PC-3 (cell line): Measurements from ENCODE around the gene ARL4A. TPM values are rescaled to one million over a fixed set of nuclear protein-coding genes. Genes with fewer than 3 reads are reported as not detected.

Source experiments
- ATAC-seq: fragments of 200-7000 bp; cut with Tn5 transposase; 2 replicates; pipeline ENCODE4 v1.9.1; 2020; ENCODE audit warnings: mild to moderate bottlenecking, moderate library complexity
- BruUV-seq: library from RNA; stranded (reverse); fragments of 400-500 nt; replicated peaks from 2 replicates; lab custom pipeline; 2021; lab: Mats Ljungman, UMichigan
- CTCF ChIA-PET: fragments of 300-600 bp; sonication (Branson Sonifier 250); formaldehyde crosslinking; loops from one replicate; lab custom pipeline; 2022; ENCODE audit warnings: antibody characterized with exemption; lab: Charles Lee
- POLR2A ChIA-PET: fragments of 300-600 bp; sonication (Branson Sonifier 250); formaldehyde crosslinking; loops from one replicate; lab custom pipeline; 2022; ENCODE audit warnings: antibody characterized with exemption; ENCODE audit not compliant: unreplicated experiment; lab: Charles Lee
- DNase-seq: peaks from one replicate; pipeline ENCODE4 v3.0.0-alpha.2; 2015
- H2AFZ ChIP-seq: fragments of 300-600 bp; sonication (generic); 2 replicates; pipeline ENCODE4 v1.6.0; 2016; ENCODE audit warnings: antibody characterized with exemption, low read length
- H3F3A ChIP-seq: fragments of 300-600 bp; sonication (generic); one replicate; pipeline ENCODE4 v1.6.0; 2017; ENCODE audit warnings: antibody characterized with exemption, low read length, control low read depth, mild to moderate bottlenecking; ENCODE audit not compliant: unreplicated experiment
- H3K27ac ChIP-seq: fragments of 300-600 bp; sonication (generic); 2 replicates; pipeline ENCODE4 v1.5.1; 2016; ENCODE audit warnings: mild to moderate bottlenecking, low read length
- H3K27me3 ChIP-seq: fragments of 300-600 bp; sonication (generic); 2 replicates; pipeline ENCODE4 v1.6.1; 2016; ENCODE audit warnings: low read length, mixed read lengths
- H3K36me3 ChIP-seq: fragments of 300-600 bp; sonication (generic); 2 replicates; pipeline ENCODE4 v1.6.1; 2016; ENCODE audit warnings: low read depth, mixed run types, low read length, mixed read lengths
- H3K4me1 ChIP-seq: fragments of 300-600 bp; sonication (generic); 2 replicates; pipeline ENCODE4 v1.5.1; 2016; ENCODE audit warnings: low read length; ENCODE audit not compliant: insufficient read depth
- H3K4me2 ChIP-seq: fragments of 300-600 bp; sonication (generic); 2 replicates; pipeline ENCODE4 v1.6.0; 2016; ENCODE audit warnings: low read length
- H3K4me3 ChIP-seq: fragments of 300-600 bp; sonication (generic); 2 replicates; pipeline ENCODE4 v1.5.1; 2016; ENCODE audit warnings: mild to moderate bottlenecking, low read length, mixed read lengths
- H3K79me2 ChIP-seq: fragments of 300-600 bp; sonication (generic); 2 replicates; pipeline ENCODE4 v1.6.1; 2017; ENCODE audit warnings: low read length, mixed read lengths
- H3K9ac ChIP-seq: fragments of 300-600 bp; sonication (generic); 2 replicates; pipeline ENCODE4 v1.6.0; 2016; ENCODE audit warnings: mild to moderate bottlenecking, low read length
- H3K9me2 ChIP-seq: fragments of 300-600 bp; sonication (generic); replicated peaks from 2 replicates; pipeline ENCODE4 v1.6.1; 2016; ENCODE audit warnings: mixed run types, low read length, mixed read lengths
- H3K9me3 ChIP-seq: fragments of 300-600 bp; sonication (generic); 2 replicates; pipeline ENCODE4 v1.6.1; 2016; ENCODE audit warnings: low read length, mixed read lengths
- H4K20me1 ChIP-seq: fragments of 300-600 bp; sonication (generic); 2 replicates; pipeline ENCODE4 v1.6.1; 2016; ENCODE audit warnings: low read length, mixed read lengths
- CTCF ChIP-seq: fragments of 300-600 bp; sonication (generic); conservative IDR thresholded peaks from 2 replicates; pipeline ENCODE4 v1.5.1; 2017; ENCODE audit warnings: antibody characterized with exemption, low read depth, mild to moderate bottlenecking, low read length
- EZH2 ChIP-seq: fragments of 300-600 bp; sonication (generic); IDR thresholded peaks from one replicate; pipeline ENCODE4 v1.6.1; 2017; ENCODE audit warnings: antibody characterized with exemption, mild to moderate bottlenecking, low read length; ENCODE audit not compliant: unreplicated experiment
- EZH2phosphoT487 ChIP-seq: fragments of 300-600 bp; sonication (generic); IDR thresholded peaks from 2 replicates; pipeline ENCODE4 v1.6.1; 2018; ENCODE audit warnings: mild to moderate bottlenecking, antibody characterized with exemption, low read length, borderline replicate concordance
- intact Hi-C: fragments of 100-400 bp; cut with micrococcal nuclease; formaldehyde crosslinking; loops from 2 replicates; pipeline ENCODE4 v1.9.0; 2023
- total RNA-seq: library from RNA; depleted of rRNA; stranded (reverse); fragments of >200 nt; gene quantifications from 2 replicates; pipeline ENCODE4 v1.2.3, GENCODE V29; 2014

ARL4A gene
- total RNA-seq, 1 experiment from 2014 or later, result 23.7 TPM

GRCh38 chr7:12692479-12693259 is 5.2 kb downstream of the ARL4A start:
- POLR2A ChIA-PET, result no interaction called here
- Histone ChIP-seq H2AFZ (no peak overlapping the region), H3K79me2 (peaks cover 65% of the 10 kb centered on the region), H3F3A (no peaks in the 10 kb centered on the region), H3K27me3 (no peaks in the 10 kb centered on the region), H3K9ac (no peak overlapping the region), H3K9me3 (no peaks in the 10 kb centered on the region), H4K20me1 (peaks cover 26% of the 10 kb centered on the region), H3K27ac (no peak overlapping the region), H3K4me3 (no peak overlapping the region), H3K4me1 (peaks cover 44% of the 10 kb centered on the region), H3K9me2 (no peaks in the 10 kb centered on the region), H3K4me2 (no peak overlapping the region), H3K36me3 (0 out of 2 replicates have a peak, but pooled peaks cover 3% of the 10 kb centered on the region)
- BruUV-seq, result no TSS peak
- ATAC-seq, result no peak
- CTCF ChIA-PET, result no interaction called here
- intact Hi-C loops, result no loop called here
- no peak for DNase-seq
- TF ChIP-seq EZH2 (no peak), EZH2phosphoT487 (no peak), CTCF (no peak)

GRCh38 chr7:12694817-12695216 is 7.4 kb downstream of the ARL4A start:
- ChIA-PET POLR2A (interaction anchor here (0.6 kb wide), 1 partner anchor 248 kb away, joined by 3 read pairs; no protein-coding TSS in a partner anchor), CTCF (no interaction called here)
- no peaks in the 10 kb centered on the region for H3K9me3 ChIP-seq
- H3K27ac ChIP-seq, result no peak overlapping the region
- ATAC-seq (no peak), DNase-seq (no peak)
- H3K4me2 ChIP-seq, result no peak overlapping the region
- peaks cover 35% of the 10 kb centered on the region for H3K4me1 ChIP-seq
- BruUV-seq, result no TSS peak
- H4K20me1 ChIP-seq, result peaks cover 12% of the 10 kb centered on the region
- no peak for TF ChIP-seq EZH2phosphoT487
- no peak for TF ChIP-seq EZH2
- TF ChIP-seq CTCF, result no peak
- no peaks in the 10 kb centered on the region for H3K27me3 ChIP-seq
- 0 out of 2 replicates have a peak, but pooled peaks cover 3% of the 10 kb centered on the region for H3K36me3 ChIP-seq
- H3K9me2 ChIP-seq, result no peaks in the 10 kb centered on the region
- no peak overlapping the region for H3K4me3 ChIP-seq
- no peak overlapping the region for H2AFZ ChIP-seq
- H3F3A ChIP-seq, result no peaks in the 10 kb centered on the region
- intact Hi-C loops, result no loop called here
- H3K79me2 ChIP-seq, result peaks cover 45% of the 10 kb centered on the region
- H3K9ac ChIP-seq, result no peak overlapping the region

- Histone ChIP-seq H3K4me1 (peaks cover 23% of the 10 kb centered on the region), H4K20me1 (0 out of 2 replicates have a peak, but pooled peaks cover under 1% of the 10 kb centered on the region), H2AFZ (no peak overlapping the region), H3K4me3 (no peak overlapping the region), H3K27ac (no peak overlapping the region), H3K79me2 (peaks cover 33% of the 10 kb centered on the region), H3F3A (no peaks in the 10 kb centered on the region), H3K36me3 (0 out of 2 replicates have a peak, but pooled peaks cover under 1% of the 10 kb centered on the region), H3K4me2 (0 out of 2 replicates have a peak overlapping the region, but pooled peaks have one; percentile 2), H3K9me2 (no peaks in the 10 kb centered on the region), H3K9me3 (no peaks in the 10 kb centered on the region), H3K27me3 (no peaks in the 10 kb centered on the region), H3K9ac (no peak overlapping the region)
- ChIA-PET CTCF (no interaction called here), POLR2A (interaction anchor here (0.6 kb wide), 1 partner anchor 20 kb away, joined by 4 read pairs; no protein-coding TSS in a partner anchor)
- BruUV-seq, result no TSS peak
- peak; percentile 80 for ATAC-seq
- TF ChIP-seq EZH2 (no peak), CTCF (no peak), EZH2phosphoT487 (no peak)
- DNase-seq, result peak; percentile 65
- intact Hi-C loops, result no loop called here
Measured at GRCh38 chr7:12695965-12696364, 8.5 kb downstream of the ARL4A start.
